ENCODE results near the gene PRDM10. TPM values are rescaled to one million over a fixed set of nuclear protein-coding genes. Genes with fewer than 3 reads are reported as not detected.
"Not testable (repeated sequence)": the region's sequence is repeated elsewhere in the genome, so short reads cannot be mapped to it uniquely, and the experiment has no call there.

Gene PRDM10
- total RNA-seq, 1 donor from 2014 or later = 15.8 TPM

DNA sequence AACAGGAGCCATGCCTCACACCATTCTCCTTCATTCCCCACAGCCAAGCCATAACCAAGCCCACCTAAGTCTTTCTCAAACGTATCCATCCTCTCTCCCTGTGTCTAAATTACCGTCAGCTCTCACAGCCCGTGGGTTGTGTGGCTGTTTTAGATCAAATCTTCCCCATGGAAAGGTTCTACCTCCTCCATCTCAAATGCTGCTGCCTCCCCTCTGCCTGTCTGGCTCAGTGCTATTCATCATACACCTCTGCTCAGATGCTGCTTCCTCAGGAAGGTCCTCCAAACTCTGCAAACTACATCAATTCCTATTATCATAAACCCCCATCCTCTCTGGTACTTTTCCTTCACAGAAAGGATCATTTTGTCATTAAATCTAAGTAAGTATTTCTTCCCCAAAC lies 122.3 kb downstream of the PRDM10 start:
- Mint-ChIP-seq H3K36me3 (ENCODE audit: low read depth, unreplicated experiment) (peaks cover 58% of the 10 kb centered on the region), H3K4me1 (ENCODE audit: unreplicated experiment) (no peaks in the 10 kb centered on the region), H3K27me3 (ENCODE audit: unreplicated experiment) (peaks cover 4% of the 10 kb centered on the region), H3K27ac (ENCODE audit: unreplicated experiment) (no peak overlapping the region), H3K9me3 (ENCODE audit: unreplicated experiment) (no peaks in the 10 kb centered on the region), H3K4me3 (ENCODE audit: unreplicated experiment) (peak overlapping the region; percentile 4)
- no peak for DNase-seq (ENCODE audit: low spot score)
- TF ChIP-seq, protein P1, sequence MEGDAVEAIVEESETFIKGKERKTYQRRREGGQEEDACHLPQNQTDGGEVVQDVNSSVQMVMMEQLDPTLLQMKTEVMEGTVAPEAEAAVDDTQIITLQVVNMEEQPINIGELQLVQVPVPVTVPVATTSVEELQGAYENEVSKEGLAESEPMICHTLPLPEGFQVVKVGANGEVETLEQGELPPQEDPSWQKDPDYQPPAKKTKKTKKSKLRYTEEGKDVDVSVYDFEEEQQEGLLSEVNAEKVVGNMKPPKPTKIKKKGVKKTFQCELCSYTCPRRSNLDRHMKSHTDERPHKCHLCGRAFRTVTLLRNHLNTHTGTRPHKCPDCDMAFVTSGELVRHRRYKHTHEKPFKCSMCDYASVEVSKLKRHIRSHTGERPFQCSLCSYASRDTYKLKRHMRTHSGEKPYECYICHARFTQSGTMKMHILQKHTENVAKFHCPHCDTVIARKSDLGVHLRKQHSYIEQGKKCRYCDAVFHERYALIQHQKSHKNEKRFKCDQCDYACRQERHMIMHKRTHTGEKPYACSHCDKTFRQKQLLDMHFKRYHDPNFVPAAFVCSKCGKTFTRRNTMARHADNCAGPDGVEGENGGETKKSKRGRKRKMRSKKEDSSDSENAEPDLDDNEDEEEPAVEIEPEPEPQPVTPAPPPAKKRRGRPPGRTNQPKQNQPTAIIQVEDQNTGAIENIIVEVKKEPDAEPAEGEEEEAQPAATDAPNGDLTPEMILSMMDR (IDR thresholded peaks at IDR 0.05; ENCODE audit: unreplicated experiment) = no peak

DNA sequence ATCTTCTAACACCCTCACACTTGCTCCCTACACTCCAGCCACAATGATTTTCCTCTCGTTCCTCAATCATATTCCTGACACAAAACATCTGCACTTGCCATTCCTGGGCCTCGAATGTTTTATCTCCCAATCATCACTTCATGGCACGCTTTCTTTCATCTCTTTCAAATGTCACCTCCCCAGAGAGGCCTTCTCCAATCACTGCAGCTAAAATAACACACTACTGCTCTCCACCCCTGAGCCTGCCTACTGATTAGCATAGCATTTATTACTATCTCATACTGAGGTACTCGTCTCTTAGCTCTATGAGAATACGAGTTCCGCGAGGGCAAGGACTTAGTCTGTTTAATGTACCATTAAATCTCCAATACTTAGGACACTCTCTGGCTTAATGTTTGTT lies 130.7 kb downstream of the PRDM10 start:
- Mint-ChIP-seq H3K36me3 (ENCODE audit: low read depth, unreplicated experiment) (peaks cover 47% of the 10 kb centered on the region), H3K4me3 (ENCODE audit: unreplicated experiment) (peak overlapping the region; percentile 0), H3K27me3 (ENCODE audit: unreplicated experiment) (peaks cover 1% of the 10 kb centered on the region), H3K9me3 (ENCODE audit: unreplicated experiment) (no peaks in the 10 kb centered on the region), H3K4me1 (ENCODE audit: unreplicated experiment) (no peaks in the 10 kb centered on the region), H3K27ac (ENCODE audit: unreplicated experiment) (no peak overlapping the region)
- TF ChIP-seq, protein P1 (IDR thresholded peaks at IDR 0.05; ENCODE audit: unreplicated experiment) = no peak
- DNase-seq (ENCODE audit: low spot score) = no peak

- H3K4me3 Mint-ChIP-seq (ENCODE audit: unreplicated experiment); DNase-seq (ENCODE audit: low spot score); H3K27me3 Mint-ChIP-seq (ENCODE audit: unreplicated experiment); H3K9me3 Mint-ChIP-seq (ENCODE audit: unreplicated experiment); H3K4me1 Mint-ChIP-seq (ENCODE audit: unreplicated experiment): not testable (repeated sequence)
- Mint-ChIP-seq H3K36me3 (ENCODE audit: low read depth, unreplicated experiment) (peaks cover 61% of the 10 kb centered on the region), H3K27ac (ENCODE audit: unreplicated experiment) (peak overlapping the region; percentile 10)
Measured at GRCh38 chr11:129868626-129869025, 134.0 kb downstream of the PRDM10 start.

DNA sequence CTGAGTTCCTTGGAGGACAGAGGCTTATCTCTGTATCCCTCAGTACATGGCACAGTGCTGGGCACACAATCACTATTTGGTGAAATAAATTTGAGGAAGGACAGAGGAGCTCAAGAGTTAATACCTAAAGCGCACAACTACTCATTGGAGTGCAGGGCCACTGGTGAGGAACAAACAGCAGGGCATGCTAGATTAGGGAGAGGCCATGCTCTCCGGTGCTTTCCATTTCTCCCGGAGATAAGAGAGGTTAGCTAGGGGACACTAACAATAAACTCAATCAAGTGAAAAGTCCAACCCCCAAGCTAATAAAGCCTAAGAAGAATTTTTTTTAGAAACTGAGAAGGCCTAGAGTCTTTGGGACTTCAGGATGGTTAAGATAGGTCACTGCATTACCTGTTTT lies 136.3 kb downstream of the PRDM10 start:
- peaks cover 2% of the 10 kb centered on the region for H3K27me3 Mint-ChIP-seq (ENCODE audit: unreplicated experiment)
- H3K36me3 Mint-ChIP-seq (ENCODE audit: low read depth, unreplicated experiment) = peaks cover 60% of the 10 kb centered on the region
- no peak overlapping the region for H3K27ac Mint-ChIP-seq (ENCODE audit: unreplicated experiment)

GRCh38 chr11:129865701-129866100 lies 136.9 kb downstream of the PRDM10 start:
- no peaks in the 10 kb centered on the region for H3K9me3 Mint-ChIP-seq (ENCODE audit: unreplicated experiment)
- no peak overlapping the region for H3K27ac Mint-ChIP-seq (ENCODE audit: unreplicated experiment)
- peaks cover 53% of the 10 kb centered on the region for H3K36me3 Mint-ChIP-seq (ENCODE audit: low read depth, unreplicated experiment)
- H3K4me3 Mint-ChIP-seq (ENCODE audit: unreplicated experiment) = peak overlapping the region; percentile 28
- no peak for DNase-seq (ENCODE audit: low spot score)
- peaks cover 2% of the 10 kb centered on the region for H3K27me3 Mint-ChIP-seq (ENCODE audit: unreplicated experiment)
- TF ChIP-seq, protein P1 (IDR thresholded peaks at IDR 0.05; ENCODE audit: unreplicated experiment) = no peak
- no peaks in the 10 kb centered on the region for H3K4me1 Mint-ChIP-seq (ENCODE audit: unreplicated experiment)

More for the DNA sequence above, 136.3 kb downstream of the PRDM10 start:
- DNase-seq (ENCODE audit: low spot score) = no peak
- TF ChIP-seq, protein P1 (IDR thresholded peaks at IDR 0.05; ENCODE audit: unreplicated experiment) = no peak
- Mint-ChIP-seq H3K4me3 (ENCODE audit: unreplicated experiment) (no peak overlapping the region), H3K4me1 (ENCODE audit: unreplicated experiment) (no peaks in the 10 kb centered on the region), H3K9me3 (ENCODE audit: unreplicated experiment) (no peaks in the 10 kb centered on the region)

Measured in endothelial cell (in vitro differentiated cells).